Neural cell (in vitro differentiated cells): Measurements from ENCODE around the gene MTLN.

Experiments used
- EP300 ChIP-seq: fragments of 450-650 bp; conservative IDR thresholded peaks from 2 replicates; pipeline ENCODE4 v1.6.1; 2014; ENCODE audit warnings: antibody characterized with exemption, mild to moderate bottlenecking, moderate library complexity; ENCODE audit not compliant: poor library complexity, severe bottlenecking
- EZH2 ChIP-seq: fragments of 200-600, 300-800 bp; shearing (Covaris generic), sonication (generic); IDR thresholded peaks from 2 replicates; pipeline ENCODE4 v1.6.1; 2014; ENCODE audit warnings: antibody characterized with exemption, low read length, borderline replicate concordance, mild to moderate bottlenecking; ENCODE audit not compliant: insufficient read depth, poor library complexity, severe bottlenecking
- POLR2AphosphoS5 ChIP-seq: IDR thresholded peaks from 2 replicates; pipeline ENCODE4 v1.6.1; 2012
- TAF1 ChIP-seq: IDR thresholded peaks from 2 replicates; pipeline ENCODE4 v1.6.1; 2012; ENCODE audit warnings: low read depth
- TF ChIP-seq, protein P1 (sequence below): fragments of 450-650 bp; IDR thresholded peaks from 2 replicates; pipeline ENCODE4 v1.5.1; 2014; ENCODE audit warnings: antibody characterized with exemption, mild to moderate bottlenecking, moderate library complexity; ENCODE audit not compliant: poor library complexity, severe bottlenecking
- TF ChIP-seq, protein P2 (sequence below): IDR thresholded peaks from 2 replicates; pipeline ENCODE4 v1.6.1; 2012; ENCODE audit warnings: borderline replicate concordance

DNA sequence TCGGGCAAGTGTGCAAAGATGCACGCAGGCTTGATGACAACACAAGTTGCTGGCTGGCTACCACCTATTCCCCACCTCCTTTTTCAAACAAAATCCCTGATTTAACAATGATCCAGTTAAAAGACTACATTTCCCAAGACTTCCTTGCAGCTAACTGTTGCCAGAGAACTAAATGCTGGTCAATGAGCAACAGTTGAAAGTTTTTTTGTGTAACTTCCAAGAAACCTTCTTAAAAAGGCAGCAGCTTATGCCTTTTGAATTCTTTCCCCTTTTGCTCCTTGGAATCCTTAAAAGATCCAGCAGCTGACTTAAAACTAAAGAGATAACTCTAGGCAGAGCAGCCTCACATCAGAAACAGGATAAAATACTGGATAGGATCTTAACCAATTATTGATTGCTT, 46.1 kb downstream of the MTLN start:
- TF ChIP-seq EP300, result no peak
- TF ChIP-seq, protein P1, sequence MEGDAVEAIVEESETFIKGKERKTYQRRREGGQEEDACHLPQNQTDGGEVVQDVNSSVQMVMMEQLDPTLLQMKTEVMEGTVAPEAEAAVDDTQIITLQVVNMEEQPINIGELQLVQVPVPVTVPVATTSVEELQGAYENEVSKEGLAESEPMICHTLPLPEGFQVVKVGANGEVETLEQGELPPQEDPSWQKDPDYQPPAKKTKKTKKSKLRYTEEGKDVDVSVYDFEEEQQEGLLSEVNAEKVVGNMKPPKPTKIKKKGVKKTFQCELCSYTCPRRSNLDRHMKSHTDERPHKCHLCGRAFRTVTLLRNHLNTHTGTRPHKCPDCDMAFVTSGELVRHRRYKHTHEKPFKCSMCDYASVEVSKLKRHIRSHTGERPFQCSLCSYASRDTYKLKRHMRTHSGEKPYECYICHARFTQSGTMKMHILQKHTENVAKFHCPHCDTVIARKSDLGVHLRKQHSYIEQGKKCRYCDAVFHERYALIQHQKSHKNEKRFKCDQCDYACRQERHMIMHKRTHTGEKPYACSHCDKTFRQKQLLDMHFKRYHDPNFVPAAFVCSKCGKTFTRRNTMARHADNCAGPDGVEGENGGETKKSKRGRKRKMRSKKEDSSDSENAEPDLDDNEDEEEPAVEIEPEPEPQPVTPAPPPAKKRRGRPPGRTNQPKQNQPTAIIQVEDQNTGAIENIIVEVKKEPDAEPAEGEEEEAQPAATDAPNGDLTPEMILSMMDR, result no peak
- TF ChIP-seq EZH2, result no peak
- TF ChIP-seq, protein P2, sequence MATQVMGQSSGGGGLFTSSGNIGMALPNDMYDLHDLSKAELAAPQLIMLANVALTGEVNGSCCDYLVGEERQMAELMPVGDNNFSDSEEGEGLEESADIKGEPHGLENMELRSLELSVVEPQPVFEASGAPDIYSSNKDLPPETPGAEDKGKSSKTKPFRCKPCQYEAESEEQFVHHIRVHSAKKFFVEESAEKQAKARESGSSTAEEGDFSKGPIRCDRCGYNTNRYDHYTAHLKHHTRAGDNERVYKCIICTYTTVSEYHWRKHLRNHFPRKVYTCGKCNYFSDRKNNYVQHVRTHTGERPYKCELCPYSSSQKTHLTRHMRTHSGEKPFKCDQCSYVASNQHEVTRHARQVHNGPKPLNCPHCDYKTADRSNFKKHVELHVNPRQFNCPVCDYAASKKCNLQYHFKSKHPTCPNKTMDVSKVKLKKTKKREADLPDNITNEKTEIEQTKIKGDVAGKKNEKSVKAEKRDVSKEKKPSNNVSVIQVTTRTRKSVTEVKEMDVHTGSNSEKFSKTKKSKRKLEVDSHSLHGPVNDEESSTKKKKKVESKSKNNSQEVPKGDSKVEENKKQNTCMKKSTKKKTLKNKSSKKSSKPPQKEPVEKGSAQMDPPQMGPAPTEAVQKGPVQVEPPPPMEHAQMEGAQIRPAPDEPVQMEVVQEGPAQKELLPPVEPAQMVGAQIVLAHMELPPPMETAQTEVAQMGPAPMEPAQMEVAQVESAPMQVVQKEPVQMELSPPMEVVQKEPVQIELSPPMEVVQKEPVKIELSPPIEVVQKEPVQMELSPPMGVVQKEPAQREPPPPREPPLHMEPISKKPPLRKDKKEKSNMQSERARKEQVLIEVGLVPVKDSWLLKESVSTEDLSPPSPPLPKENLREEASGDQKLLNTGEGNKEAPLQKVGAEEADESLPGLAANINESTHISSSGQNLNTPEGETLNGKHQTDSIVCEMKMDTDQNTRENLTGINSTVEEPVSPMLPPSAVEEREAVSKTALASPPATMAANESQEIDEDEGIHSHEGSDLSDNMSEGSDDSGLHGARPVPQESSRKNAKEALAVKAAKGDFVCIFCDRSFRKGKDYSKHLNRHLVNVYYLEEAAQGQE, result no peak
- TF ChIP-seq TAF1, result no peak
- TF ChIP-seq POLR2AphosphoS5, result no peak
